HepG2 (cell line): Measurements from ENCODE around the gene ABHD6. TPM values are rescaled to one million over a fixed set of nuclear protein-coding genes. Genes with fewer than 3 reads are reported as not detected.

Experiments used
- HMG20B ChIP-seq: conservative IDR thresholded peaks from 2 replicates; pipeline ENCODE4 v1.6.1; 2016; ENCODE audit warnings: missing genetic modification reagents, missing compliant biosample characterization
- KDM6A ChIP-seq: IDR thresholded peaks from 2 replicates; pipeline ENCODE4 v1.6.1; 2016; ENCODE audit warnings: low read depth
- KMT2B ChIP-seq: IDR thresholded peaks from 2 replicates; pipeline ENCODE4 v1.6.1; 2016; ENCODE audit warnings: missing genetic modification reagents, missing compliant biosample characterization
- MXI1 ChIP-seq: IDR thresholded peaks from 3 replicates; pipeline ENCODE4 v1.6.1; 2012; ENCODE audit warnings: low read depth, low read length, inconsistent platforms, borderline replicate concordance
- PHF8 ChIP-seq: sonication (generic); formaldehyde crosslinking; IDR thresholded peaks from 2 replicates; pipeline ENCODE4 v1.5.0; 2020; ENCODE audit warnings: missing genetic modification reagents
- RARA ChIP-seq: IDR thresholded peaks from 2 replicates; pipeline ENCODE4 v1.6.1; 2016; ENCODE audit warnings: missing genetic modification reagents, missing compliant biosample characterization
- RFXANK ChIP-seq: IDR thresholded peaks from 2 replicates; pipeline ENCODE4 v1.6.1; 2016
- SIN3A ChIP-seq: IDR thresholded peaks from 2 replicates; pipeline ENCODE4 v1.6.1; 2011; ENCODE audit warnings: low read depth, mild to moderate bottlenecking, control low read depth, low read length, borderline replicate concordance
- SIX4 ChIP-seq: sonication (generic); formaldehyde crosslinking; IDR thresholded peaks from 2 replicates; pipeline ENCODE4 v1.4.0; 2020; ENCODE audit warnings: missing genetic modification reagents
- SRY ChIP-seq: sonication (generic); formaldehyde crosslinking; IDR thresholded peaks from 2 replicates; pipeline ENCODE4 v1.8.0; 2022; ENCODE audit warnings: mild to moderate bottlenecking, missing genetic modification reagents
- STAT5B ChIP-seq: sonication (generic); formaldehyde crosslinking; IDR thresholded peaks from 2 replicates; pipeline ENCODE4 v1.4.0; 2020; ENCODE audit warnings: missing genetic modification reagents
- TEAD3 ChIP-seq: optimal IDR thresholded peaks from 2 replicates; pipeline ENCODE3; 2016; ENCODE audit warnings: borderline replicate concordance
- THAP11 ChIP-seq: IDR thresholded peaks from 2 replicates; pipeline ENCODE4 v1.6.1; 2016; ENCODE audit warnings: missing biosample characterization, missing genetic modification reagents
- U2AF1 ChIP-seq: fragments of 200-400 bp; formaldehyde crosslinking; optimal IDR thresholded peaks from 2 replicates; pipeline ENCODE3; 2017; ENCODE audit warnings: mild to moderate bottlenecking, low read depth, low read length
- ZFP36L2 ChIP-seq: sonication (generic); formaldehyde crosslinking; IDR thresholded peaks from 2 replicates; pipeline ENCODE4 v1.4.0; 2020; ENCODE audit warnings: missing genetic modification reagents
- ZFY ChIP-seq: sonication (generic); formaldehyde crosslinking; IDR thresholded peaks from 2 replicates; pipeline ENCODE4 v1.4.0; 2020; ENCODE audit warnings: missing genetic modification reagents
- ZNF556 ChIP-seq: sonication (generic); formaldehyde crosslinking; IDR thresholded peaks from 2 replicates; pipeline ENCODE4 v1.4.0; 2020; ENCODE audit warnings: mild to moderate bottlenecking, missing genetic modification reagents, borderline replicate concordance
- ZNF572 ChIP-seq: sonication (generic); formaldehyde crosslinking; IDR thresholded peaks from 2 replicates; pipeline ENCODE4 v1.5.1; 2020; ENCODE audit warnings: mild to moderate bottlenecking, missing genetic modification reagents
- polyA plus RNA-seq, 8 experiments: library from polyadenylated mRNA; depleted of rRNA in 3 of 8; stranded (reverse) in 7 of 8; unstranded in 1 of 8; fragments of >200 nt; fragmentation: Illumina TruSeq in 4 of 8; extraction: Trizol in 4 of 8; gene quantifications; 2 replicates each; pipeline versions ENCODE4 v1.2.1 to v1.2.3, GENCODE V29; 2011 to 2016; ENCODE audit warnings: low read depth in 4 of 8, missing spikeins in 1 of 8, mixed read lengths in 1 of 8; ENCODE audit not compliant: insufficient read depth in 1 of 8
- total RNA-seq, 5 experiments: library from RNA; depleted of rRNA; stranded (reverse); fragments of >200 nt; fragmentation: Illumina TruSeq; extraction: Trizol; gene quantifications; 2 replicates each; pipeline ENCODE4 v1.2.3, GENCODE V29; 2016; ENCODE audit warnings: low read depth in 1 of 5
- TF ChIP-seq, protein P1 (sequence below): sonication (generic); formaldehyde crosslinking; IDR thresholded peaks from 2 replicates; pipeline ENCODE4 v1.4.0; 2020; ENCODE audit warnings: mild to moderate bottlenecking, missing genetic modification reagents
- TF ChIP-seq, protein P2 (sequence below), 2 experiments: fragments of 450-650 bp in 1 of 2; sonication (generic) in 1 of 2; formaldehyde crosslinking; IDR thresholded peaks; 2 replicates each; pipeline versions ENCODE4 v1.5.0 to v1.8.0; 2020 to 2022; ENCODE audit warnings: mild to moderate bottlenecking in 1 of 2, missing genetic modification reagents in 1 of 2
- TF ChIP-seq, protein P3 (sequence below): sonication (generic); formaldehyde crosslinking; IDR thresholded peaks from 2 replicates; pipeline ENCODE4 v1.5.0; 2020; ENCODE audit warnings: missing genetic modification reagents
- TF ChIP-seq, protein P4 (sequence below): IDR thresholded peaks from 2 replicates; pipeline ENCODE4 v1.6.1; 2016
- TF ChIP-seq, protein P5 (sequence below): sonication (generic); formaldehyde crosslinking; conservative IDR thresholded peaks from 2 replicates; pipeline ENCODE4 v1.8.1; 2023; ENCODE audit warnings: missing genetic modification reagents
- TF ChIP-seq, protein P6 (sequence below): IDR thresholded peaks from 2 replicates; pipeline ENCODE4 v1.6.1; 2012; ENCODE audit warnings: low read depth, low read length, improper control_type of control experiment

The ABHD6 gene
- total and polyA plus RNA-seq, 2 of the 13 experiments (the other 11 are each of a cell fraction or from before 2014, with no cell fraction given) = 9.0 to 17.2 TPM

DNA sequence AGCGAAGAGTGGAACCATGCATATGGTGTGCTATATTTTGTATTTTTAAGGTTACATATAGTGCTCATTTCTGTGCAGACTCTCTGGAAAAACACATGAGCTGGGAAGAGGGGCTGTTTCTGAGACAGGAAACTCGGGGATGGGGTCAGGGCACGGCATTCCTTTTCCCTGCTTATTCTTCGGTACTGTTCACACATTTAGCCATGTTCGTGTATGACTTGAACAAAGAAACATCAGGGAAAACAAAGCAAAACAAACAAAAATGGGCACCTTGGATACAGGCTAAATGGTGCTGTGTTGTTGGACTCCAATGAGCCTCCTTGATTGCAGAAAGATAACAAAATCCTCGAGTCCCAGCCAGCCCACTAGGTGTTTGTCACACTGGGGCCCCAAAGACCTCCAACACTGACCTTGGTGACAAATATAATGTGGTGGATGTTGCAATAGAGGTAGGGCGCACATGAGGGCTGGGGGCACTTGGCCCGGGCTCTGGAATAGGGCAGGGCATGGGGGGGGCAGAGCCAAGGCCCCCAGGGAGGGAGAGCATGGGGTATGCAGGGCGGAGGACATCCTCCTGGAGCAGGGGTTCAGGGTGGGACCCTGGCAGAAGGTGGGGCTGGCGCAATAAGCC, 46.1 kb upstream of the ABHD6 start (continued):
- TF ChIP-seq, protein P1, sequence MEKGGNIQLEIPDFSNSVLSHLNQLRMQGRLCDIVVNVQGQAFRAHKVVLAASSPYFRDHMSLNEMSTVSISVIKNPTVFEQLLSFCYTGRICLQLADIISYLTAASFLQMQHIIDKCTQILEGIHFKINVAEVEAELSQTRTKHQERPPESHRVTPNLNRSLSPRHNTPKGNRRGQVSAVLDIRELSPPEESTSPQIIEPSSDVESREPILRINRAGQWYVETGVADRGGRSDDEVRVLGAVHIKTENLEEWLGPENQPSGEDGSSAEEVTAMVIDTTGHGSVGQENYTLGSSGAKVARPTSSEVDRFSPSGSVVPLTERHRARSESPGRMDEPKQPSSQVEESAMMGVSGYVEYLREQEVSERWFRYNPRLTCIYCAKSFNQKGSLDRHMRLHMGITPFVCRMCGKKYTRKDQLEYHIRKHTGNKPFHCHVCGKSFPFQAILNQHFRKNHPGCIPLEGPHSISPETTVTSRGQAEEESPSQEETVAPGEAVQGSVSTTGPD (CRISPR knock-in tag) = no peak
- TF ChIP-seq SIN3A = 0 out of 2 replicates have a peak, but pooled peaks have one; percentile 23
- TF ChIP-seq RFXANK (CRISPR knock-in tag) = no peak
- TF ChIP-seq, protein P2, sequence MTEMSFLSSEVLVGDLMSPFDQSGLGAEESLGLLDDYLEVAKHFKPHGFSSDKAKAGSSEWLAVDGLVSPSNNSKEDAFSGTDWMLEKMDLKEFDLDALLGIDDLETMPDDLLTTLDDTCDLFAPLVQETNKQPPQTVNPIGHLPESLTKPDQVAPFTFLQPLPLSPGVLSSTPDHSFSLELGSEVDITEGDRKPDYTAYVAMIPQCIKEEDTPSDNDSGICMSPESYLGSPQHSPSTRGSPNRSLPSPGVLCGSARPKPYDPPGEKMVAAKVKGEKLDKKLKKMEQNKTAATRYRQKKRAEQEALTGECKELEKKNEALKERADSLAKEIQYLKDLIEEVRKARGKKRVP (CRISPR knock-in tag; IDR thresholded peaks at IDR 0.05) = peak in 1 of 2 experiments; percentile 67; a peak in 2 of 4 replicates
- no peak for TF ChIP-seq STAT5B (CRISPR knock-in tag)
- peak; percentile 89 for TF ChIP-seq RARA (CRISPR knock-in tag)
- no peak for TF ChIP-seq THAP11 (CRISPR knock-in tag)
- TF ChIP-seq PHF8 (CRISPR knock-in tag) = peak; percentile 39; the same call in 1 of the 2 replicates
- TF ChIP-seq, protein P3, sequence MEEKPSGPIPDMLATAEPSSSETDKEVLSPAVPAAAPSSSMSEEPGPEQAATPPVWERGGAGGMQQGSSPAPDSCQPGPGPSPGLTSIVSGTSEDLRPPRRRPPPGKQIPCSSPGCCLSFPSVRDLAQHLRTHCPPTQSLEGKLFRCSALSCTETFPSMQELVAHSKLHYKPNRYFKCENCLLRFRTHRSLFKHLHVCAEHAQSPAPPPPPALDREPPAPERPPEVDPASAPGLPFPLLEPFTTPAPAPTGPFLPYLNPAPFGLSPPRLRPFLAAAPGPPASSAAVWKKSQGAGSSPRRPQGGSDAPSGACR (CRISPR knock-in tag) = no peak
- TF ChIP-seq KDM6A = peak; percentile 71; the same call in 1 of the 2 replicates
- no peak for TF ChIP-seq ZNF572 (CRISPR knock-in tag)
- TF ChIP-seq, protein P4, sequence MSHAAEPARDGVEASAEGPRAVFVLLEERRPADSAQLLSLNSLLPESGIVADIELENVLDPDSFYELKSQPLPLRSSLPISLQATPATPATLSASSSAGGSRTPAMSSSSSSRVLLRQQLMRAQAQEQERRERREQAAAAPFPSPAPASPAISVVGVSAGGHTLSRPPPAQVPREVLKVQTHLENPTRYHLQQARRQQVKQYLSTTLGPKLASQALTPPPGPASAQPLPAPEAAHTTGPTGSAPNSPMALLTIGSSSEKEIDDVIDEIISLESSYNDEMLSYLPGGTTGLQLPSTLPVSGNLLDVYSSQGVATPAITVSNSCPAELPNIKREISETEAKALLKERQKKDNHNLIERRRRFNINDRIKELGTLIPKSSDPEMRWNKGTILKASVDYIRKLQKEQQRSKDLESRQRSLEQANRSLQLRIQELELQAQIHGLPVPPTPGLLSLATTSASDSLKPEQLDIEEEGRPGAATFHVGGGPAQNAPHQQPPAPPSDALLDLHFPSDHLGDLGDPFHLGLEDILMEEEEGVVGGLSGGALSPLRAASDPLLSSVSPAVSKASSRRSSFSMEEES = peak; percentile 51; the same call in 1 of the 2 replicates
- TF ChIP-seq SRY (CRISPR knock-in tag) = no peak
- no peak for TF ChIP-seq ZNF556 (CRISPR knock-in tag)
- peak; percentile 40 for TF ChIP-seq TEAD3
- 0 out of 3 replicates have a peak, but pooled peaks have one; percentile 21 for TF ChIP-seq MXI1
- TF ChIP-seq HMG20B (CRISPR knock-in tag) = peak; percentile 87
- no peak for TF ChIP-seq ZFP36L2 (CRISPR knock-in tag)
- peak; percentile 70; the same call in 1 of the 2 replicates for TF ChIP-seq SIX4 (CRISPR knock-in tag)
- TF ChIP-seq KMT2B (CRISPR knock-in tag) = no peak
- 0 out of 2 replicates have a peak, but pooled peaks have one; percentile 25 for TF ChIP-seq ZFY (CRISPR knock-in tag)
- TF ChIP-seq, protein P5, sequence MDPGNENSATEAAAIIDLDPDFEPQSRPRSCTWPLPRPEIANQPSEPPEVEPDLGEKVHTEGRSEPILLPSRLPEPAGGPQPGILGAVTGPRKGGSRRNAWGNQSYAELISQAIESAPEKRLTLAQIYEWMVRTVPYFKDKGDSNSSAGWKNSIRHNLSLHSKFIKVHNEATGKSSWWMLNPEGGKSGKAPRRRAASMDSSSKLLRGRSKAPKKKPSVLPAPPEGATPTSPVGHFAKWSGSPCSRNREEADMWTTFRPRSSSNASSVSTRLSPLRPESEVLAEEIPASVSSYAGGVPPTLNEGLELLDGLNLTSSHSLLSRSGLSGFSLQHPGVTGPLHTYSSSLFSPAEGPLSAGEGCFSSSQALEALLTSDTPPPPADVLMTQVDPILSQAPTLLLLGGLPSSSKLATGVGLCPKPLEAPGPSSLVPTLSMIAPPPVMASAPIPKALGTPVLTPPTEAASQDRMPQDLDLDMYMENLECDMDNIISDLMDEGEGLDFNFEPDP (CRISPR knock-in tag) = no peak
- TF ChIP-seq U2AF1 = no peak
- TF ChIP-seq, protein P6, sequence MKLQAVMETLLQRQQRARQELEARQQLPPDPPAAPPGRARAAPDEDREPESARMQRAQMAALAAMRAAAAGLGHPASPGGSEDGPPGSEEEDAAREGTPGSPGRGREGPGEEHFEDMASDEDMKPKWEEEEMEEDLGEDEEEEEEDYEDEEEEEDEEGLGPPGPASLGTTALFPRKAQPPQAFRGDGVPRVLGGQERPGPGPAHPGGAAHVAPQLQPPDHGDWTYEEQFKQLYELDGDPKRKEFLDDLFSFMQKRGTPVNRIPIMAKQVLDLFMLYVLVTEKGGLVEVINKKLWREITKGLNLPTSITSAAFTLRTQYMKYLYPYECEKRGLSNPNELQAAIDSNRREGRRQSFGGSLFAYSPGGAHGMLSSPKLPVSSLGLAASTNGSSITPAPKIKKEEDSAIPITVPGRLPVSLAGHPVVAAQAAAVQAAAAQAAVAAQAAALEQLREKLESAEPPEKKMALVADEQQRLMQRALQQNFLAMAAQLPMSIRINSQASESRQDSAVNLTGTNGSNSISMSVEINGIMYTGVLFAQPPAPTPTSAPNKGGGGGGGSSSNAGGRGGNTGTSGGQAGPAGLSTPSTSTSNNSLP = 0 out of 2 replicates have a peak, but pooled peaks have one; percentile 43
